ENCODE results near the gene FMN1.

The FMN1 gene

DNA sequence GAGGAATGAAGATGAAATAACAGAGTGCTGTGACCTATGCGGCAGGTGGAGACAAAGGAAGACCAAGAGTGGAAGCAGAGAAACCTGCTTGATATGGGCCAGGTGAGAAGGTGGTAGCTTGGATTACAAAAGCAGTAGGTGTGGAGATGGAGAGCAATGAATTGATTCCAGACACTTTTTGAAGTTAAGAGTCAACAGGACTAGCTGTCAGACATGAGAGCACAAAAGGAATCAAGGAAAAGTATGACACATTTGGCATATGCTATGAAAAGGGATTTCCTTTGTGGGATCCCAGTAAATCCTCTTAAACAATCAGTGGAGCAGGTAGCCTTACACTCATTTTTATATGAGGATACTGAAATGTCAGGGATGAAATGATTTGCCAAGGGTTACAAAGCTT lies 316.2 kb downstream of the FMN1 start:
- no peaks in the 10 kb centered on the region for H3K4me1 ChIP-seq
- H3K27me3 ChIP-seq = no peaks in the 10 kb centered on the region
- no peaks in the 10 kb centered on the region for H3K36me3 ChIP-seq
- H3K27ac ChIP-seq = no peak overlapping the region
- TF ChIP-seq Cebpa-rat (IDR thresholded peaks at IDR 0.05) = no peak
- H3K4me3 ChIP-seq = no peak overlapping the region
- H3K9me3 ChIP-seq = no peaks in the 10 kb centered on the region
- no peak overlapping the region for H3K4me2 ChIP-seq
- H4K20me1 ChIP-seq = no peaks in the 10 kb centered on the region
- H3K9ac ChIP-seq = no peak overlapping the region

DNA sequence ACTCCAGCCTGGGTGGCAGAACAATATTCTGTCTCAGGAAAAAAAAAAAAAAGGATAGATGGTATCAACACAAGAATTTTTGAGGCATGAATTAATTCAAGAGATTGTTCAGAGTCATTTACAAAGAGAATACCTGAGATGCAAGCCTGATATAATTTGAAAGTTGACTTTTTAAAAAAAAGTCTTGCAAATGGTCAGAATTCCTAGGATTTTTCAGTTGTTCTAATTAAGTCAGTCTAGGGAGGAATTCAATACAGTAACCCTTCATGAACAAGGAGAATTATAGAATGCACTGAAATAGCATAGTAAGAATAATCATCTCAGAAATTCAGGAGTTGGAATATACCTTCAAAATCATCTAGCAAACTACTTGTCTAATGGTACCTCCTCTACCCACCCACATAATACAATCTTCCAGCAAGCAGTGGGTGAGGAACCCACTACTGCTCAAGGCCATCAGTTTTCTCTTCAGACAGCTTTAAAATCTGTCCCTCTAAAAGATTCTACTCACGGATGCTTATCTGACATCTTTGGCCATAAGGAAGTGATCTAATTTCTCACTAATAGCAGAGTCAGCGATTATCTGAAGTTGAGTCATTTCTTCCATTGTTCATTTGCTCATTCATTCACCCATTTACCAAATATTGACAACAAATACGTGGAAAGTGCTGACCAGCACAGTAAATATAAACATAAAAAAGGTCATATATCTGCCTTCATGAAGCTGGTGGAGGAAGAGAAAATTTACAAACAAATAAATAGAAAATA lies 317.1 kb downstream of the FMN1 start:
- Histone ChIP-seq H3K36me3 (no peaks in the 10 kb centered on the region), H4K20me1 (no peaks in the 10 kb centered on the region), H3K27me3 (no peaks in the 10 kb centered on the region), H3K9me3 (no peaks in the 10 kb centered on the region), H3K9ac (no peak overlapping the region), H3K4me2 (no peak overlapping the region), H3K4me3 (no peak overlapping the region), H3K27ac (no peak overlapping the region), H3K4me1 (no peaks in the 10 kb centered on the region)
- no peak for TF ChIP-seq Cebpa-rat (IDR thresholded peaks at IDR 0.05)

DNA sequence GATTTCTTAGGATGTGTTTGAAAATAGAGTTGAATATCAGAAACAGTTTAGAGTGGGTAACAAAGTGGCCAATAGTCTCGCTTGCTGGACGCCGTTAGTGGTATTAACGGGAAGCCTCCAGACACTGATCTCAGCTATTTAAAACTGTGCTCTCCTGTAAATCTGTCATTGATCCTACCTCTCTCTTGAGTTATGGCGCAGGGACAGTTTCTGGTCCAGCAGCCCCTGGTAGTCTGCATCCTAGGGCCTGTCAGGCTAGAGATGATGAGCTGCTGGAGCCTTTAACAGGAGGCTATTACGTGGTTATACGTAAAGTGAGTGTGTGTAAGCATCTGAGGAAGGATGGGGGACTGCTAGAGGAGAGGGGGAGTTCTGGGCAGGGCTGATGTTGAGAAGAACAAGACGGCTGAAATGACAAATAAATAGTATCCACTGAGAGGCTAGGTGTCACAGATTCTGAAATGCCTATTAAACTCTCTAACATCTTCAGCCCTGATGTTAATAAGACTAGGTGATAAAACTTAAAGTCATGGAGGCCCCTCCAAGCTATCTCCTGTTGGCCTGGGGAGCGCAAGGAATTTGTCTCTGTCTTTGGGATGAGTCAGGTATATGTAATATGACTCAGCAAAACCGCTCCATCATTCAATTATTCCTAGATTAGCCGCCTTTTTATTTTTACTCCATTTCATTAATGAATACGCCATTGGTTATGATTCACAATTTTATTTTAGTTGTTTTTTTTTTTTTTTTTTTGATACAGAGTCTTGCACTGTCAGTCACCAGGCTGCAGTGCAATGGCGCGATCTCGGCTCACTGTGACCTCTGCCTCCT lies 321.0 kb downstream of the FMN1 start:
- no peak overlapping the region for H3K9ac ChIP-seq
- no peak overlapping the region for H3K4me2 ChIP-seq
- peaks cover 16% of the 10 kb centered on the region for H3K4me1 ChIP-seq
- TF ChIP-seq Cebpa-rat (IDR thresholded peaks at IDR 0.05) = no peak
- no peaks in the 10 kb centered on the region for H3K27me3 ChIP-seq
- H4K20me1 ChIP-seq = no peaks in the 10 kb centered on the region
- no peak overlapping the region for H3K4me3 ChIP-seq
- no peaks in the 10 kb centered on the region for H3K36me3 ChIP-seq
- H3K27ac ChIP-seq = no peak overlapping the region
- H3K9me3 ChIP-seq = no peaks in the 10 kb centered on the region

DNA sequence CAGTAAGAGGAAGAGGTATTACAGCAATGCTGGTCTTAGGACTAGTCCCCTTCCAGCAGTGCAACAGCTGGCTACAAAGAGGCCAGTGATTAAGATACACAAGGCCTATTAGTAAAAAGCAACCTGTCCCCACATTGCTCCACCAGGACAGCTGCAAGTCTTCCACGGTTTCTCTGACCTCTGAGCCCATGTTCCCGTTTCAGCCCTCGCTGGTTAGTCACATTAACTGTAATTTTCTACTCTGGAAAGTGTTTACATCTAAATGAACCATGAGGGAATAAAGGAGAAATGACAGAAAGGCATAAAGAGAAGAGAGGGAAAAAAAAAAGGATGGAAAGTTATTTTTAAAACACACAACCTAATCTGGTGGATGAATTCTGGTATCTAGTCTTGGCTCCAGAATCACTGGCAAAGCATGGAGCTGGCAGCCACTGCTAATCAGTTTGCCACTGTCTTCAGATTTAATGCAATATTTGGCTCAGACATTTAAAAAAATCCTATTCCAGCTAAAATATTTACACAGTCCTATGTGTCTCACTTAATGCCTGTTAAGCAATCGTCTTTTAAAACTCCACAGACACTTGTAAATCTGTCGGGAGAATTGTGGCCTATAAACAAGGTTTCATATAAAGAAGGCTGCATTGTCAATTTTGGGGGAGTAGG lies 321.8 kb downstream of the FMN1 start:
- Histone ChIP-seq H3K4me2 (no peak overlapping the region), H3K27me3 (no peaks in the 10 kb centered on the region), H4K20me1 (no peaks in the 10 kb centered on the region), H3K4me1 (peaks cover 16% of the 10 kb centered on the region), H3K36me3 (no peaks in the 10 kb centered on the region), H3K4me3 (no peak overlapping the region), H3K9me3 (no peaks in the 10 kb centered on the region), H3K9ac (no peak overlapping the region), H3K27ac (no peak overlapping the region)
- no peak for TF ChIP-seq Cebpa-rat (IDR thresholded peaks at IDR 0.05)

DNA sequence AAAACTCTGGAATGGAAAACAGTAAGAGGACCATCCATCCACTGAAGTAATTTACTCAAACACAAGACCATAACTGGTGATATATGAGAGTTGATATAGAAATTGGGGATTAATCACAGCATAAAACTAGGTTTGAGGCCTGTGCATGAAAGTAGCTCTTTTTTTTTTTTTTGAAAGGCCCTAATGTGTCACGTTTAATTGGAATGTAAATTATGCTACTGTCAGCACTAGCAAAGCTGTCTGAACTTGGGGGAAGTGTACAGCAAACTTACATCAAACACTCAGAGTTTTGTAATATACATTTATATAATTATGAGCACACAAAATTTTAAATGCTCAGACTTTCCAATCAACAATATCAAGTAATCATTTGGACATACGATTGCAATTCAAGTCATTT lies 322.6 kb downstream of the FMN1 start:
- Histone ChIP-seq H3K4me2 (no peak overlapping the region), H3K4me3 (no peak overlapping the region), H3K27ac (no peak overlapping the region), H3K36me3 (no peaks in the 10 kb centered on the region), H3K9ac (no peak overlapping the region), H3K27me3 (no peaks in the 10 kb centered on the region), H3K4me1 (peaks cover 16% of the 10 kb centered on the region), H3K9me3 (no peaks in the 10 kb centered on the region), H4K20me1 (no peaks in the 10 kb centered on the region)
- no peak for TF ChIP-seq Cebpa-rat (IDR thresholded peaks at IDR 0.05)

DNA sequence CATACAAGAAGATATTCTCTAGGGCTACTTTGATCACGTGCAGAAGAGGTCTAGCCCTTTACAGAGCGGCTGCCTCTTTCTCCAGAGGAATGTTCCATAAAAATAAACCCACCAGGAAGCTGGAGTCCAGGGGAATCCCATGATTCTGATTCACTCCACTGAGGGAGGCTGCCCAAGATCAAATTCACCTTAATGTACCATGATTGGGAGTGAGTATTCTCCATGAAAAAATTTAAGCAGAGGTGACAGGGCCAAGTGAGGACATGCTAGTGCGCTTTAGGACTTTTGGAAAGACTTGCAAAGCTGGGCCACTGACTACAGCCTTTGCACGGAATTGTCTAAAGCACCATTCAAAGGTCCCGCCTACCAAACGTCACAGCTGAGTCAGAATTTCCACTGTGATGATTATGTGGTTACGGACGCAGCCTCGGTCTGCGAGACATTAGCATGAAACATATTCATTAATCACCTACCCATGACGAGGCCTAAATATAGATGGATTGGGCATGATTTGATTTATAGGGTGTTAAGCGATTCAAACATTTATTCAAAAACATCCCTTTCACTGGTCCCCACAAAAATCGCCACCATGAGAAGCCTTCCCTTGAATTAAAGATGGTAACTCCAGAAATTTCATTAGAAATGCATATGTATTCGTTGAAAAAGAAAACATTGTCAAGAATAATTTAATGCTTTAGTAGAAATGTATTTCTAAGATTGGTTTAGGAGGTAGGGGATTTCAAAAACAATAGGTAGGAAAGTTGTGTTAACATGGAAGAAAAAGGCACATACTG lies 324.1 kb downstream of the FMN1 start:
- no peak overlapping the region for H3K27ac ChIP-seq
- H4K20me1 ChIP-seq = no peaks in the 10 kb centered on the region
- no peaks in the 10 kb centered on the region for H3K9me3 ChIP-seq
- no peak overlapping the region for H3K9ac ChIP-seq
- H3K36me3 ChIP-seq = no peaks in the 10 kb centered on the region
- H3K4me1 ChIP-seq = peaks cover 16% of the 10 kb centered on the region
- H3K27me3 ChIP-seq = no peaks in the 10 kb centered on the region
- TF ChIP-seq Cebpa-rat (IDR thresholded peaks at IDR 0.05) = no peak
- no peak overlapping the region for H3K4me3 ChIP-seq
- peak overlapping the region; percentile 70 for H3K4me2 ChIP-seq

DNA sequence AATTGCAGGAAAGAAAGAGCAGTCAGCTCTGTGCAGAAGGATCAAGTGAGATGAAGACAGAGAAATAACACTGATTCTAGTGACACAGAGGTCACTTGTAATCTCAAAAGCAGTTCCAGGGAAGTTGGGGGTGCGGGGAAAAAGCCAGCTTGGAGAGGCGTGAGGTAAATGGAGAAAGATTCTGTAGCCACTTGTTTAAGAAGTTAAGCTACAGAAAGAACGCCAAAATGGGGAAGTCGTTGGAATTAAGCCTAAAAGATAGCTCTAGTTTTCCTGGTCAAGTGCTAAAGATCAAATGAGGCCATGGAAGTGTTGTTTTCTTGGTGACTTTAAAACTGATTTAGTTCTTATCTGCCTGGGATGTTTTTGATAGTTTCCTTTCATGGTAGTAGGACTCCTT lies 324.7 kb downstream of the FMN1 start:
- no peak overlapping the region for H3K4me3 ChIP-seq
- no peak for TF ChIP-seq Cebpa-rat (IDR thresholded peaks at IDR 0.05)
- no peaks in the 10 kb centered on the region for H4K20me1 ChIP-seq
- H3K9ac ChIP-seq = no peak overlapping the region
- no peaks in the 10 kb centered on the region for H3K27me3 ChIP-seq
- peaks cover 16% of the 10 kb centered on the region for H3K4me1 ChIP-seq
- no peaks in the 10 kb centered on the region for H3K9me3 ChIP-seq
- peak overlapping the region; percentile 70 for H3K4me2 ChIP-seq
- H3K27ac ChIP-seq = no peak overlapping the region
- H3K36me3 ChIP-seq = no peaks in the 10 kb centered on the region

DNA sequence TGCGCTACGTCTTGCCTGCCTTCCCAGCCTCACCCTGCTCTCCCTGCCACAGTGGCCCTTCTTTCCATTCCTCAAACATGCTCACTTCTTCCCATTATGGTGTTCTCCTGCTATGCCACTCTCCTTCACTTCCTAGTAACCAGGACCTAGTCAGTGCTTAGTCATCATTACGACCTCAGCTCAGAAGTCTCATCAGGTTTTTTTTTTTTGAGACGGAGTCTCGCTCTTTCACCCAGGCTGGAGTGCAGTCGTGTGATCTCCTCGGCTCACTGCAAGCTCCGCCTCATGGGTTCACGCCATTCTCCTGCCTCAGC lies 327.2 kb downstream of the FMN1 start:
- H3K36me3 ChIP-seq = no peaks in the 10 kb centered on the region
- no peaks in the 10 kb centered on the region for H3K27me3 ChIP-seq
- peaks cover 24% of the 10 kb centered on the region for H3K4me1 ChIP-seq
- H3K4me2 ChIP-seq = no peak overlapping the region
- H3K9ac ChIP-seq = no peak overlapping the region
- H3K27ac ChIP-seq = no peak overlapping the region
- H4K20me1 ChIP-seq = no peaks in the 10 kb centered on the region
- H3K9me3 ChIP-seq = no peaks in the 10 kb centered on the region
- TF ChIP-seq Cebpa-rat (IDR thresholded peaks at IDR 0.05) = no peak
- no peak overlapping the region for H3K4me3 ChIP-seq

DNA sequence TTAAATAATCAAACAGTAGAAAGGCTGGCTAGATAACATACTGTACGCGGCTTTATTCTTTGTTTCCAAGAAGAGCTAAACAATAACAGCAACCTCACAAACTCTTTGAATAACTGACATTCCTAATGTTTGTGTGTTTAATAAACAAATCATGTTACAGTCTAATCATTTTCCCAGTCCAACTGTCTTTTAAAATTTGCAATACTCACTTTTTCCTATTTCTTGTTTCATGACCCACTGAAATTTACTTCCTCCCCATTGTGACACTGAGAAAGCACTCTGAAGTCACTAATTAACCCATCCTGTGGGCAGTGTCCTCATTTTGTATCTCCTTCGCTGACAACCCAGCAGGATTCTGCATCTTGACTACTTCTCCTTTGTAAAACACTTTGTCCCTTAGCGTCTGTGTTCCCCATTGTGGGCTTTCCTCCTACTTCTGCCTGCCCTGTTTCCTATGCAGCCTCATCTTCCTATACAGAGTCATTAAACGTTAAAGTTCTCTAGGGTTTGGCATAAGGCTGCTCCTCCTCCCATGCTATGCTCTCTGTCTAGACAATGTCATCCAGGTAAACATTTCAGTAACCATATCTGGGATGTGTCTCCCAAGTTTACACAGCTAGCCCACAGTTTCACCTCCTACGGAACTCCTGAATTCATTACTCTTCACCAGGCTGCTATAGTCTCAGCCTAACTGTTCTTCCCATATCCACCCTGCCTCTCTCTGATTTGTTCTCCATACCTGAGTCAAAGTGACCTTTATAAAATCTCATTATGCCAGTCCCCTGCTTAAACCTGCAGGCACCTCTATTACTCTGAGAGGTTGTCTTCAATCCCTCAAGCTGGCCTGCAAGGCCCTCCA lies 327.8 kb downstream of the FMN1 start:
- TF ChIP-seq Cebpa-rat (IDR thresholded peaks at IDR 0.05) = no peak
- Histone ChIP-seq H3K4me1 (peaks cover 30% of the 10 kb centered on the region), H3K4me2 (no peak overlapping the region), H3K9me3 (no peaks in the 10 kb centered on the region), H3K27me3 (no peaks in the 10 kb centered on the region), H4K20me1 (no peaks in the 10 kb centered on the region), H3K36me3 (no peaks in the 10 kb centered on the region), H3K27ac (no peak overlapping the region), H3K9ac (no peak overlapping the region), H3K4me3 (no peak overlapping the region)

All from BLaER1 (cell line).